GM21390 (cell line): ENCODE measurements around the gene CTSW.

Experiments
- ATAC-seq: cut with Tn5 transposase; IDR thresholded peaks from one replicate; pipeline ENCODE4 v1.9.1; 2021; ENCODE audit not compliant: unreplicated experiment

The CTSW gene

DNA sequence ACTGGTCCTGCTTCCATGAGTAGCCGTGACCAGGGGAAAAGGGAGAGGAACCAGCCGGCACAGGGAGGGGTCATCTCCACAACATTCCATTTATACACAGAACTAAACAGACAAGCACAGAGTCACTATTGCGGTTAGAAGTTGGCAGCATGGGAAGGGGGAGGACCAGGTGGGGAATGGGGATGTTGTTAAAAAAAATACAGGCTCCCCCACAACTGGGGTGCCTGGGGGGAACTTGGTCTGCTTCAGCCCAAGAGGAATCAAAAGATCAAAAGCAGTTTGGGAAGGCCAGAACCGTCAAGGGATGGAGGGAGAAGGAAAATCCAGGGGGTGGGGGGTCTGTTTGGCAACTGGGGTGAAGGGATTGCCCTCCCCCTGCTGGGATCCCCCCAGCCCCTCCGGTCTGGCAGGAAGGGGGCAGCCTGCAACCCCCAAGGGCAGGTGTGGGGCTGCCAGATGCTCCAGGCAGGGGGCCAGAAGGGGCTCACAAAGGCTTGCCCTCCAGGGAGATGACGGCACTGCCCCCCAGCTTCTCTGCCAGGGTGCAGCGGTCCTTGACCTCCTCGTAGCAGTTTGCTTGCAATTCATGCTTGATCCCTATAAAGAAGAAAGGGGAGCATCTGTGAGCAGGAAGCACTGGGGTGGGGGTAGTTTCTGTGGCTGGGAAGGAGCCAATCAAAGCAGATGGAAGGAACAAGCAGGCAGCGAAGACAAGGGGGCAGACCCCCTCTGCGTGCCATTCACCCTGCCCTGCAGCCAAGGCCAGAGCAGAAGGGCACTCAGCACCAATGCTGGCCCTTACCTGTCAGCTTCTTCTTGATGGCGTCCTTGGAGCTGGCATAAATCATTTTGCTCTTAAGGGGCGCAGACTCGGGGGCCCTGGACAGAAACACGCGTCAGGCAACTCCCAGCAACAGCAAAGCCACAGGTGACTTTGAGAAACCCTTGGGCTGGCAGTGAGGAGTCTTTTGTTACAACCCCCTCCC, 24.5 kb upstream of the CTSW start:
- ATAC-seq = no peak

DNA sequence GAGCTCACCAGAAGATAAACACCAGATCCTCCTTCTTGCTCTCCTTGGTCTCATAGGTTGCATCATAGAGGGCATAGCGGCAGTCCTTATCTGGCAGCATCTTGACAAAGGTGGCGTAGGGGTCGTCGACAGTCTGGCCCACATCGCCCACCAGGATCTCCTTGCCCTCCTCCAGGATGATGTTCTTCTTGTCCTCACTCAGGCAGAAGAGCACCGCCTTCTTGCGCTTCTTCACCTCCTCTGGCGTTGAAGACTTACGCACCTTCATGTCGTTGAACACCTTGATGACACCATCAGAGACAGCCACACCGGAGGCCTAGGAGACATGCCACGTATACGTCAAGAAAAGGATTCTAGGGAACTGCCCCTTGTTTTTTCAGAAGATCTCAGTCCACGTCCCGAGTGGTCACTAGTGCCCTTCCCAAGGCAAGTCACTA, 23.7 kb upstream of the CTSW start:
- no peak for ATAC-seq

DNA sequence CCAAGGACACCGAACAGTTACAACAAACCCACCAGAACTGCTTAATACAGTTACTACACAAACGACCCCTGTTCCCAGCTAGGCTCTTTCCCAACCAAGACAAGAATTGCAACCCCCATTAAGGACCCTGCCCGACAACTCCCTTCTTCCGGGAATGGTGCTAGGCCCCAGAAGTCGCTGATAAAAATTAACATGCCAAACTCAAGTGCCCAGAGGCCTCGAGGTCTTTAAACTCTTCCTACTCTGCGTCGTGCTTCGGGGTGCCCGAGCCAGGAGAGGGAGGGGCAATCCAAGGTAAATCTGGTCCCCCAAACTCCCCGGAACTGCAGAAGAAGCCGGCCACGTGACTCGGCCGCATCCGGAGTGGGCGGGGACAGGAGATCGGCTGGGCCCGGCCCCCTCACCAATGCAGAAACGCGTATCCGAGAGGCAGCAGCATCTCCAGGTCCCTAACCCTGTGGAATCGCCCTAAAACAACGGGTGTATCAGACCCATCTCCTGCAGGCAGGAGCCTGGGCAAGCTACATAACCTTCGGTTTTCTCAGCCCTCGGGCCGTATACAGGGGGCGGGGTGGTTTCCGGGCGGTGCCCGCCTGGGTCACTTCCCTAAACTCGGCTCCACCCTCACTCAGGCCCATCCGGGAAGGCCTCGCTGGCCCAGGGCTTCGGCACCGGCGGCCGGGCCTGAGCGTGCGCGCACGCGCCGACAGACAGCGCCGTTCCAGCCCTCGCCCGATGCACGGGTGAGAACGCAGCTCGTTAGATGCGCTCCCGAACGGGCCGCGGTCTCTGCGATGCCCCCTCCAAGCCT, 22.7 kb upstream of the CTSW start:
- ATAC-seq = no peak

DNA sequence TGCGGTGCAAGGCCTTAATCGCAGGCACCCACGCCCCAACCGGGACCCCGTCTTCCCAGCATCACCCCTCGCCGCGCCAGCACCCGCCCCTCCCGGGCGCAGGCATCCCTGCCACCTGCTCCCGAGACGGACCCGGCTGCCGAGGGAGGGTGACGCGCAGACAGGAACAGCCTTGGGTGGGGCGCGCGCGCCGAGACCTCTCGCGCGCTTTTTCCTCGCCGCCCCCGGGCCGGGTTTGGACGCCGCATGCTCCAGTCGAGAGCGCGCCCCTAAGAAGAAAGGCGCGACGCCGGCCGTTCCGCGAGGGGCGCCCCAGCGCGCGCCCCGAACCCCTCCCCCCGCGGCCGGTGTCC, 22.2 kb upstream of the CTSW start:
- no peak for ATAC-seq

DNA sequence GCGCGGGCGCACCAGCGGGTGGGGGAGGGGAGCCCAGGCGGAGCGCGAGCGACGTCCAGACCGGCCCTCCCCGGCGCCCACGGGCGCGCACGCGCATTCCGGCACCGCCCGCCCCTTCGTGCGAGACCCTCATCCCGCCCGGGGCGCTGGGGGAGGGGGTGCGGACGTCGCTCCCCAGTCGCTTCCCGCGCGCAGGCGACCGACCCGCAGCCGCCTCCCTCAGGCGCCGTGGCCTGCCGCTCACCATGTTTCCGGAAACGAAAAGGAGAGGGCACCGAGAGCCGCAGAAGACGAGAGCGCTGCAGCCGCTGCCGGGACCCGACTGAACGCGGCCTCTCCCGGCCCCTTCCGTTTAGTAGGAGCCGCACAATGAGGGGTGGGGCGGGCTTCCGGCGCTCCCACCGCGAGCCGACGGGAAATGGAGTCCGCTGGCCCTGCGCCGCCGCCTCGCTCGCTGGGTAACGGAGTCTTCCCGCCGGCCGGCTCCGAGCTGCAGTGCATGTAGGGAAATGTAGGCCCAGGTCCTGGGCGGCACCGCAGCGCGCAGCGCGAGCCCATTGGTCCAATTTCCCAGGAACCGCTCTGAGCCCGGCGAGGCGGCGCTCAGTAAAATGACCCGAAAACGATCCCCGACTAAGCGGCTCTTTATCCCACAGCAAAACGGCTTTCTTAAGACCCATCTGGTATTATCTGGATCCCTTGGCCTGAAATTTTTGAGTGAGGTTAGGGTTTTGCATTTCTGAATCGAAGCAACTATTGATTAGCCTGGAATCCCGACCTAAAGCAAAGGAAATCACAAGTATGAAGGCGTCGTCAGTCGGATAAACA, 21.6 kb upstream of the CTSW start, which contains the start of gene CFL1:
CFL1 (minus strand) TSS at position 328 of the 828 bp plus-strand sequence; CDS start at position 247, 81 bp downstream.
- ATAC-seq = peak; percentile 48

DNA sequence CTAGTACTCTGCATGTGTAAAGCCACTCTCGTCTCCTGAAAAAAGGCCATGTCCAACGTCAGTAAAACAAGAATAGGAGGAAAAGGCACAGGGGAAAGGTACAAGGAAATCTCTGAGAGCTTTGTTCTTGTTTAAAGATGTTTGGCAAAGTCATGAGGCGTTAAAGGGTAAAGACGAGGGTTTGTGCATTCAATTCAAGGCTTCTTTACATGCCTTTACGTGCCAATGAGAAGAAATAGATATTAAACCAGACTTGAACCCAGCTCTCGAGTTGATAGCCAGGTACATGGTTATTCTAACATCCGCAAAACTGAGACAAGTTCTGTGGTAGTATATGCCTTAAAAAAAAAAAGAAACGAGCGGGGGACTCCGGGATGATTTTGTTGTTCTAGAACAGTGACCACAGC, 21.0 kb upstream of the CTSW start:
- ATAC-seq = no peak

DNA sequence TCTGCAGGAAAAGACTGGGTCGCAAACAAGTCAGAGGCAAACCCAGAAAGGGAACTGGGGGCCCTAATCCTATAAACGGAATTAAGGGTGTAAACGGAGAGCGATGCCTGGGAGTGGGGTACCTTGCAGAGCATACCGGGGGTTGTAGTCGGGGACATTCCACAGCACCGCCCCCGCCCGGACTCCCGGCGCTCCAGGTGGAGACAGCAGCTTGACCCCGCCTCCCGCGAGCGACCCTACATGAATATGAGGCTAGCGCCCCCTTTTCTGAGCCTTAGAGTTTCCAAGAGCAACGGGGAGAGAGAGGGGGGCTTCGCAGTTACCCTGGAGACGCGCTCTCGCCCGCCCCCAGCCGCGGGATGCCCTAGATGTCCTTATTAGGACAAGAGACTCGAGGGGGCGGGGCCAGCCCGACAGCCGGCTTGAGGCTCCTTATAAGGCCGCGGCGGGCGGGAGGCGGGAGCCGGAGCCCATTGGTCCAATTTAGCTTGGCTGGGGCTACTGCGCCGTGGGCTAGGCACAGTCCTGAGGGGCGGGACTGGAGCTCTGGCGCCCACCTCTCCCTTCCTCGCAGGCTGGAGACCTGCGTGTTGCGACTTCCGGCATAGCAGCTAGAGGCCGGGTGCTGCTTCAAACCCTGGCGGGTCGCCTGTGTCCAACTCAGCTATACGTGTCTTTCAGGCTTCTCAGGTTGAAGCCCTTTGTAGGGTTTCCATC, 20.4 kb upstream of the CTSW start:
- peak; percentile 42 for ATAC-seq

DNA sequence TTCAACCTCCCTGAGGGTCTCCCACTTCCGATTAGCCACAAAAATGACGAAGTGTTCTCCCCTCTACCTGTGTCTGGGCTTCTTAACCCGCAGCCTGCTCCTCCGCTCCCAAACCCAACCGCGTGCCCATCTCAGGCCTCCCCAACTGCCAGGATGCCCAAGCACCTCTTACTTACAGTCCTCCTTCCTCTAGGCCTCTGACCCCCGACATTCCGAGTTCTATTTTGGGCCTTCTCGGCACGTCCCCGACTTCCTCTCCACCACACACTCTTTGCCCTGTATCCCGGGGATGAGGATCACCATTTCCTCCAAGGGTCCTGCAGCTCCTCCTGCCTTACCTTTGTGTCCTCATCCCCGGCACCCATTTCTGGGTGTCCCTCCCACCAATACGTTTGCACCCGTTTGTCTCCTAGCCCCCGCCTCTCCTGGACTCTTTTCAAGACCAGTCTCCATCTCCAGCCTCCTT, 19.8 kb upstream of the CTSW start:
- no peak for ATAC-seq

DNA sequence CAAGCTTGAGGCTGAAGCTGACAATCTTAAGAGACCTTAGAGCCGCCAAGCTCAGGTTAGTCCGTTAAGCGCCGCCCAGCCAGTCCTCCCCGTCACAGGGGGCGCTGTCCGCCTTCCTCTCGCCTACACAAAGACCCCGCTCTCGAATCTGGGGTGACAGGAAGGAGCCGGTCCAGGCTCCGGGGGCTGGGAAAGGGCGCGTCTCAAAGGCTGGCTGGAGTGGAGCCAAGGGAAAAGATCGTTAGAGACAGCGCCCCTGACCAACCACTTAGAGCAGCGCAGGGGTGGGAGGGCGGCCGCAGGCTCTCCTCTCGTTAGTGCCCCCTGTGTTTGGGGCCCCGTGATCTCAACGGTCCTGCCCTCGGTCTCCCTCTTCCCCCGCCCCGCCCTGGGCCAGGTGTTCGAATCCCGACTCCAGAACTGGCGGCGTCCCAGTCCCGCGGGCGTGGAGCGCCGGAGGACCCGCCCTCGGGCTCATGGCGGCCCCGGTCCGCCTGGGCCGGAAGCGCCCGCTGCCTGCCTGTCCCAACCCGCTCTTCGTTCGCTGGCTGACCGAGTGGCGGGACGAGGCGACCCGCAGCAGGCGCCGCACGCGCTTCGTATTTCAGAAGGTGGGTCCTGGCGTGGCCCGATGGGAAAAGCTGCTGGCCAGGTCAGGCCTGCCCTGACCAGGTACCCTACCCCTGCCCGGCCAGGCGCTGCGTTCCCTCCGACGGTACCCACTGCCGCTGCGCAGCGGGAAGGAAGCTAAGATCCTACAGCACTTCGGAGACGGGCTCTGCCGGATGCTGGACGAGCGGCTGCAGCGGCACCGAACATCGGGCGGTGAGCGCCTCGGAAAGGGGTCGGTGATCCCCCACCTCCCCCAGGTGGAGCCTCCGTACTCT, 19.1 kb upstream of the CTSW start, which contains the start of gene MUS81:
MUS81 (plus strand) TSS at position 156 of the 887 bp plus-strand sequence; CDS start at position 477, 321 bp downstream.
- ATAC-seq = peak; percentile 33

DNA sequence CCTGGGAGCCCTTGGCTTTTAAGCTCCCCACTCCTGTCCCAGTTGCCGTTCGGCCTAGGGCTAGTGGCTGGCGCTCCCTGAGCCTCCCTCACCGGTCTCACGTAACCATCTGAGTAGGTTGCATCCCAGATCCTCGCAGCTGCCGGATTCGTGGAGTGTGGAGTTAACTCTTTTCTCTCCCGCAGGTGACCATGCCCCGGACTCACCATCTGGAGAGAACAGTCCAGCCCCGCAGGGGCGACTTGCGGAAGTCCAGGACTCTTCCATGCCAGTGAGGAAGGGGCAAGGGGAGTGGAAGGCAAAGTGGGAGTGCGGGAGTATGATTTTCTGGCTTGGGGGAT, 18.5 kb upstream of the CTSW start:
- ATAC-seq = no peak

DNA sequence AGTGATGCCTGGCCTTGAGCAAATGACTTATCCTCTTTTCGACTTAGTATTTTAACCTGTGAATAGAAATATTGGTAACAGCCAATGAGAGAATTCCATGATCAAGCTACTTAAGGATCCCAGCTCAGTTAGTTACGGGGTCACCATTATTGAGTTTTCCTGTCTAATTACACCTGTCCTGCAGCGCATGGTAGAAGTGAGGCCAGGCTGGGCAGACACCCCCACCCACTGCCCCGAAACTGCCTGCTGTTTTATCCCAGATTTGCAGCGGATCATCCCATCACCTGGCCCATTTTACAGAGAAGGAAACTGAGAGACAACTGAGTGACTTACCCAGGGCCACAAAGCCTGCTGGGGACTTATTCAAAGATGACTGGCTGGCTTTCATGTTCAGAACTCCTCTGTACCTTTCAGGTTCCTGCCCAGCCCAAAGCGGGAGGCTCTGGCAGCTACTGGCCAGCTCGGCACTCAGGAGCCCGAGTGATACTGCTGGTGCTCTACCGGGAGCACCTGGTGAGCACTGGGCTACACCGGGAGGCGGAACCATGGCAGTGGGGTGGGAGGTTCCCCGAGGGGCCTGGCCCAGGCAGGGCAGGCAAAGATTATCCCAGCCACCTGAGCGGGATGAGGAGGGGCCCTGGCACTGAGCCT, 18.0 kb upstream of the CTSW start:
- no peak for ATAC-seq

DNA sequence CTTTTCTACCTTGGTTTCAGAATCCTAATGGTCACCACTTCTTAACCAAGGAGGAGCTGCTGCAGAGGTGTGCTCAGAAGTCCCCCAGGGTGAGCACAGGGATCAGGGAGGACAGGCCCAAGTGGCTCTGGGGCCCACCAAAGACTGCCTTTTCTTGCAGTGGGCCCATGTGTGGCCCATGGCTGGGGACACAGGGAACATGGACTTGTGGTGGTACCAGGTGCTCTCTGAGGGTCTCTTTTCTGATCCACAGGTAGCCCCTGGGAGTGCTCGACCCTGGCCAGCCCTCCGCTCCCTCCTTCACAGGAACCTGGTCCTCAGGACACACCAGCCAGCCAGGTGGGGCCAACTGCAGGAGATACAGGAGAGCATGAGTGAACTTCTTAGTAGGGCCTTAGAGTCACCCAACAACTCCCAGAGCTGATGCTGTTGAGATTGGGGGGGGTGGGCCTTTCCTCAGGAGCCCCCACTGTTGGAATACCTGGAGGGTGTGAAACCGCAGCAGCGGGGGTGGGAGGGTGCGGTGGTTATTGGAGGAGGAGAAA, 17.4 kb upstream of the CTSW start:
- no peak for ATAC-seq

DNA sequence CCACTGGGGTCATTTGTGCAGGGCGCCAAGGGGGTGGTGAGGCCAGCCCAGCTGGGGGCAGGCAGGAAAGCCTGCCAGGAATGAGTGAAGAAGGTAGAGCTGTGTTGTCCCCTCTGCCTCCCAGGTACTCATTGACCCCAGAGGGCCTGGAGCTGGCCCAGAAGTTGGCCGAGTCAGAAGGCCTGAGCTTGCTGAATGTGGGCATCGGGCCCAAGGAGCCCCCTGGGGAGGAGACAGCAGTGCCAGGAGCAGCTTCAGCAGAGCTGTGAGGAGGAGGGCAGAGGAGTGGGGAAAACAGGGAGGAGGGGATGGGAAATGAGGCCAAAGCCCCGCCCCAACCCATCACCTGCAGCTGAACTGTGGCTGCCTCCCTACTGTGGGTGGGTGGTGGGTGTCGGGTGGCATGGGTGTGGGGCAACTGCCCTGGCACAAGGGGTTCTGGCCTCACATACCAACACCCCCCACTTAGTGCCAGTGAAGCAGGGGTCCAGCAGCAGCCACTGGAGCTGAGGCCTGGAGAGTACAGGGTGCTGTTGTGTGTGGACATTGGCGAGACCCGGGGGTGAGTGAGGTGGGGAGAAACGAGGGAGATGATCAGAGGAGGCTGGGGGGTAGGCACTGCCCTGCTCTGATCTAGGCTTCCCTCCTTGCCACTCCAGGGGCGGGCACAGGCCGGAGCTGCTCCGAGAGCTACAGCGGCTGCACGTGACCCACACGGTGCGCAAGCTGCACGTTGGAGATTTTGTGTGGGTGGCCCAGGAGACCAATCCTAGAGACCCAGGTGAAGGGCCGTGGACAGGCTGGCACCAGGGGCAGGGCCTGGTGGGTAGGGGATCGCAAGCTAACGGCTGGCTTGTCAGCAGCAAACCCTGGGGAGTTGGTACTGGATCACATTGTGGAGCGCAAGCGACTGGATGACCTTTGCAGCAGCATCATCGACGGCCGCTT, 16.4 kb upstream of the CTSW start:
- no peak for ATAC-seq

DNA sequence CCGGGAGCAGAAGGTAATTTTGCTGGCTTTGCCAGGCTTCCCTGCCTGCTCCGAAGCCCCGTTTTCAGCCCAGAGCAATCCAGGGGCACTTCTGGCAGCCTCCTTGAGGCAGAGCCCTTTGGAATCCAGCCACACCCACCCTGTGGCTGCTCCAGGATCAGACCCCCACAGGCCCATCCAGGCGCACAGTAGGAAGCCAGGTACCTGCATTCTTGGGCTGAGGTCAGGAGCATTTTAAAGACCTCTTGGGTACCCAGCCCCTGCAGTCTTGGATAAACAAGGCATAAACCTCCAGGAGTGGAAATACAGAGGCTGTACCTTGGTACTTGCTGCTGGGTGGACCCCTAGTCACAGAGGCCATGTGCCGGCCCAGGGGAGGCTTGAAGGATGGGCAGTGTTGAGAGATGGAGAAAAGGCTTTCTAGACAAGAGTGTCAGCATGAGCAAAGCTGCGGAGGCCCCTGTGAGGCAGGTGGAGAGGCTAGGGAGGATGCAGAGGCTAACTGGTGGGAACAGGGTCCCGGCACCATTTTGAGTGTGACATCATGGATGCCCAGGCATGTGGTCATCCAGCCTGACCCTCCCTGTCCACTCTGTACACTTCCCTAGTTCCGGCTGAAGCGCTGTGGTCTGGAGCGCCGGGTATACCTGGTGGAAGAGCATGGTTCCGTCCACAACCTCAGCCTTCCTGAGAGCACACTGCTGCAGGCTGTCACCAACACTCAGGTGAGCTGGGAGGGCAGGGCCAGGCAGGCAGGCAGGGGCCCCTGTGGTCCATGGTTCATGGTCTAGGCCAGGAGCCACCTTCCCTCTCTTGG, 15.5 kb upstream of the CTSW start:
- no peak for ATAC-seq

DNA sequence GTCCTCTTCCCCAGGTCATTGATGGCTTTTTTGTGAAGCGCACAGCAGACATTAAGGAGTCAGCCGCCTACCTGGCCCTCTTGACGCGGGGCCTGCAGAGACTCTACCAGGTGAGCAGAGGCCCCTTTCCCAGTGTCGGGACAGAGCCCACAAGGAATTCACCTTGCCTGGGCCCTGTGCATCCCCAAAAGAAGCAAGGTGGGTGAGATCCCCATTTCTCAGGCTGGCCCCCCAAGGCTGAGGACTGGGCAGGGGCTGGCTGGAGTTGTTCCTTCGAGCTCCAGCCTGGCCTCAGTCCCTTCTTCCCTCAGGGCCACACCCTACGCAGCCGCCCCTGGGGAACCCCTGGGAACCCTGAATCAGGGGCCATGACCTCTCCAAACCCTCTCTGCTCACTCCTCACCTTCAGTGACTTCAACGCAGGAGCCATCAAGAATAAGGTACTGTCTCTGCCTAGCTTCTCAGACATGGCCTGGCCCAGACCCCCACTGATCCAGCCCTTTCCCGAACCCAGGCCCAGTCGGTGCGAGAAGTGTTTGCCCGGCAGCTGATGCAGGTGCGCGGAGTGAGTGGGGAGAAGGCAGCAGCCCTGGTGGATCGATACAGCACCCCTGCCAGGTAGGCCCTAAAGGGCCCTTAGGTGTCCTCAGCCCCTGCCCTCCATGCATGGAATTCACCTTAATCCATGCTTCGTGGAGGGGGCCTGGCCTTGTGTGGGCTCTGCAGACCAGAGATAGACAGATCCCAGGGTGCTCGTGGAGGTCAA, 14.7 kb upstream of the CTSW start:
- no peak for ATAC-seq
